SK-N-SH (cell line): Measurements from ENCODE around the gene EXOC2.

Source experiments
- CHD2 ChIP-seq: fragments of 150-350 bp; IDR thresholded peaks from 2 replicates; pipeline ENCODE4 v1.6.1; 2018; ENCODE audit warnings: low read length; ENCODE audit not compliant: partially characterized antibody
- CTCF ChIP-seq: fragments of 200-600 bp; sonication (generic); IDR thresholded peaks from 2 replicates; pipeline ENCODE4 v1.6.1; 2017; ENCODE audit warnings: antibody characterized with exemption, mild to moderate bottlenecking, moderate library complexity
- JUND ChIP-seq: IDR thresholded peaks from 2 replicates; pipeline ENCODE4 v1.4.0; 2012
- POLR2AphosphoS5 ChIP-seq: IDR thresholded peaks from 2 replicates; pipeline ENCODE4 v1.6.1; 2012; ENCODE audit warnings: low read depth, low read length
- REST ChIP-seq: IDR thresholded peaks from 2 replicates; pipeline ENCODE4 v1.6.1; 2012; ENCODE audit warnings: mild to moderate bottlenecking, low read depth, low read length, moderate library complexity
- USF2 ChIP-seq: fragments of 150-350 bp; IDR thresholded peaks from 2 replicates; pipeline ENCODE4 v1.6.1; 2017; ENCODE audit warnings: antibody characterized with exemption, low read length, low read depth, borderline replicate concordance

- TF ChIP-seq CHD2 (no peak), JUND (no peak), REST (no peak), CTCF (no peak), USF2 (no peak), POLR2AphosphoS5 (no peak)
These were observed 88.4 kb downstream of the EXOC2 start for GRCh38 chr6:604579-604978.
